Kidney capillary endothelial cell (primary cell): ENCODE data around the gene DNAJA3.
"Not testable (repeated sequence)": the region's sequence is repeated elsewhere in the genome, so short reads cannot be mapped to it uniquely, and the experiment has no call there.

ENCODE experiments used
- DNase-seq: peaks from one replicate; pipeline ENCODE4 v3.0.0-alpha.2; 2018; ENCODE audit warnings: low spot score

DNAJA3 gene

DNA sequence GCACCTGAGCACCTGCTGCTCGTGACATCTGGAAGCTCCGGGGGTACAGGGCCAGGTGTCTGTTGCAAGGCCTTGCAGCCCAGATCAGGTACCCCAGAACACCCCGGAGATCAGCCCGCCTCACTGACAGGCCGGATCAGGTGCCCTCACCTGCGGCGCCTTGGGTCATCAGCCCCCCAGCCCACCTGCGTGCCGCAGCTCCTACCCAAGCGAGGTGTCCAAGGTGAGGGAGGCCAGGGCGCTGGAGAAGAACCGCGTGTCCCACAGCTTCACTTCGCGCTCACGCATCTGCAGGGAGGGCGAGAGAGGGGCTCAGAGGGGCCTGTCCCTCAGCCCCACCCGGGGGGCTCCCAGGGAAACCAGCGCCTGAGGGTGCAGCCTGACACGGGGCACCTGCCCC lies 37.9 kb upstream of the DNAJA3 start:
- no peak for DNase-seq

DNA sequence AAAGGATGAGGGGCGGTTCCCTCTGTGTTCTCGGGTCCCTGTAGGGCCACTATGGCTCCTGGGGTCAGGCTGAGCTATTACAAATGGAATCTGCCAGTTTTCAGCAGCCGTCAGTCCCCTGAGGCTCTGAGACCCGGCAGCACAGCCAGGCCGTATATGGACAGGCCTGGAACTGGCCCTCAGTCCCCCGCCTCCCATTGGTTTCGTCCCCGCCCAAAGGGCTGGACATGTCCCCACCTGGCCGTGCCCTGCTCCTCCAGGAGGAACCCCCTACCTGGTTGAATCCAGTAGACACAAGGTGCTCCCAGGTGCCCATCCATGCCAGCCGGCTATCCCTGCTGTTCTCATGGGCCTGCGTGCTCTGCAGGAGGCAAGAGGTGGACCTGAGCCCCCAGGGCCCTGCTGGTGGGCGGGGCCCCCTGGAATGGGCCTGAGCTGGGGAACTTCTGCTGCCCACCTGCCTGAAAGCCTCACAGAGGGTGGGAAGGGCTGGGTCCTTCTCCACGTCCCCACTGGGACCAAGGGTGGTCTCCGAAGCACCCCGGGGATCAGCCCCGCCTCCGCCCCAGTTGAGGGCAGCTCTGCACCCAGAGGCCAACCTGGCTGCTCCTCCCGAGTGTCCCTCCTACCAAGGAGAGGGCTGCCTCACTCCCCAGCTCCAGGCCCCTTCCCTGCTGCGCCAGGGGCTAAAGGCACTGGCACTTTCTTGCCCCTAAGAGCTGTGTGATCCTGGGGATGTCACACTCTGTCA lies 37.2 kb upstream of the DNAJA3 start:
- no peak for DNase-seq

DNA sequence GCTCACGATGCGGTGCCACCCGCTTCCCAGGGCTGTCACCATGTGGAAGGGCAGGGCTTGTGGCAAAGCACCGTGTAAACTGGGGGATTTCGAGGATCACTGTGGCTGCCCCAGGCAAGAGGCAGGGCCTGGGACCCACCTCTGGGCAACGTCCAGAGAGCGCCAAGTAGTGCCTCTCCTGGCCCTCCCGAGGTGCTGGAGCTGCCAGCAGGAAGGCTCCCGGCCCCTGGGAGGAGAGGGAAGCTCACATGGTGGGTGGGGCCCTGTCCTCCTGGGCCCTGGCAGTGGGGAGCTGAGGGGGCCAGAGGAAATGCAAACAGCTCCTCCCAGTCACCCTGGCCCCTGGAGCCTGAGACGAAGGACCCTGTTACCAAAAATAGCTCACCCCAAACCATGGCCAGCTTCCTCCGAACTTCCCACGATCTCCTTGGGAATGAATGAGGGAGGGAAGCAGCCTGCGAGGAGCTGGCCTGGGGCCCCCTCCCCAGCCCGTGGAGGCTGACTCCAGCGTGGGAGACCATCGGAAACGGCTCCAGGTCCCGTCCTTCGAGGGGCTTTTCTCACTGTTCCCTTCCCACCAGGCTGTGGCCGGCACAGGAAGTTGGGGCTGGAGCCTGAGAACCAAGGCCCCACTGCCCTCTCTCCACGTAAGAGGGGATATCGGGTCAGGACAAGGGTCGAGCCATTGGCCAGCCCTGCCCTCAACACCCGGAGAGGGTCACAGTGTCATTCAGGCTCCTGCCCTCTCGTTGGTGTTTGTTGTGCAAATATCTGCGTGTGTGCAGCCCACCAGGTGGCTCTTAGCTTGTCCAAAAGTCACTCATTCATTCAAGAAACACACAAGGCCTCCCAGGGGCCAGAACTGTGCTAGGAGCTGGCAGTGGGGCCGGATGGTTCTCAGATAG lies 36.4 kb upstream of the DNAJA3 start:
- DNase-seq = no peak

- no peak for DNase-seq
Observed at GRCh38 chr16:4390266-4391260, 35.1 kb upstream of the DNAJA3 start.

DNA sequence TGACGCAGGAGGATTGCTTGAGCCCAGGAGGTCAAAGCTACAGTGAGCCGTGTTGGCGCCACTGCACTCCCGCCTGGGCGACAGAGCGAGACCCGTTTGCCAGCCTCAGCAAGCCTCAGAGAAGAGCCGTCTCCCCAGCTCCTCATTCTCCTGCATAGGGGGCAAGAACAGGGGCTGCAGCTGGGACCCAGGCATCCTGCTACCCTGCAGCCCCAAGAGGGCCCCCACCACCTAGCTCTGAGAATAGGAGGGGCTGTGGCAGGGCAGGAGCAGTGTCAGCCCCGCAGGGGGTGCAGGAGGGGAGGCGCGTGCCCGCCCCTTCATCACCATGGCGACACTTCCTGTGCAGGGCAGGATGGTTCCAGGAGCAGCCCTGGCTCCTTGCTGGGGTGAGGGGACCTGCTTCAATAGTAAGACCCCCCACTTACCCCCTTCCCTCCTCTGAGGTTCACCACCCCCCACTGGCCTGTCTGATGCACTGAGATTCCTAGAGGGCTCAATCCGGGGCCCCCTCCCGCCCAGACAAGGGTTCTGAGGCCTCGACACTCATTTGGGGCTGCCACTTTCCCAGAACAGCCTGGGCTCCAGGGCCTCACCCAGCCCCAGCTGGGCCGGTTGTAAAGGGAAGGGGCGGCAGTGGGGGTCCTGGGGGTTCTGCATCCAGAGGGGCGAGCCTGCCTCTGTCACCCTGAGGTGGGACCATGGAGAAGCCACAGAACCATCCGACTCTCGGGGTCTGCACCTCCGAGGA lies 33.9 kb upstream of the DNAJA3 start:
- DNase-seq = no peak

DNA sequence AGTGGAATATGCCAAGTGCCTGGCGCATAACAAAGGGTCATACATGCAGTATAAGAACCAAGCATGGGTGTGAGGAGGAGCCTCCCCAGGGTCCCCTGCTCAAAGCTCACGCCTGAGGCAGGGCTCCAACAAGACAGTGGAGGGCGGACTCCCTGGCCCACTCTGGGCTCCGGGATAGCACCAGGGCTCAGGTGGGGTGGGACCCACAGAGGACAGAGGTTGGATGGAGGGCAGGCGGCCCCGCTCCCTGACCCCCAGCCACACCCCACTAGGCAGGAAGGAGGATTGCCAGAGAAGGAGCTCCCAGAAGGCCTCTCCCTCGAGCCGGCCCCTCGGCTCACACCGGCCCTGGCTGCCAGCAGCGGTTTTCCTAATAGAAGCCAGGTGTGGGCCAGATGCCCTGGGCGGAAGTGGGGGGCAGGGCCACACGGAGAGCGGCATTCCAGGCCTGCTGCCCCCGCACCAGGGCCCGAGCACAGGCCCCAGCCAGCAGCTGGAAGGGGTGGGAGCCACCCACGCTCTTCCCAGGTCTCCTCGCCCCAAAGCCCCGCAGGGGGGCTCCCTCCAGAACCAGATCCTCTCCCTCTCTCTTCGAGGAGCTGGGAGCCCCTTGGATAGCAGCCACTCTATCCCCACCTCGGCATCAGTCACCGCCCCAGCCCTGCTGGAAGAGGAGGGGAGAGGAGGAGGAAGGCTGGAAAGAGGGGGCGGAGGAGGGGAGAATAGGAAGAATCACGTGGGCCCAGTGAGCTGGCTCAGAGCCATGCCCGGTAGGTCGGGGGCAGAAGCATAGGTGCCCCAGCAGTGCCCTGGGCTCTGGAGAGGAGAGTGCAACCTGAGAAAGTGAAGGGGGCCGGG lies 33.1 kb upstream of the DNAJA3 start:
- DNase-seq = no peak

DNA sequence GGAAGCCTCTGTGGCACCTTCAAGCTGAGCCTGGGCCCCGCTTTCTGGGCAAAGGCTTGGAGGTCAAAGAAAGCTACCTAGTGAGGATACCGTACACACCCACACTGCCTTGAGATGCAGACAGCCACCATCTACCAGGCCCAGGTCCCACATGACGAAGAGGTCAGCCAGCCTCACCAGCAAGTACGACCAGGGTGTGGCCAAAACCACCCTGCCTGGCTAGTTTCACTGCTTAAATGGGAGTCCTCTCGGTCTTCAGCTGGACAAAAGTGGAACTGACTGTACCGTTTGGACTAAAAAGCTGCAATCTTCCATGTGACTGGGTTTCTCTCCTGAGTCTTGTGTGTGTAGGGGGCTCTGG lies 32.4 kb upstream of the DNAJA3 start:
- no peak for DNase-seq

GRCh38 chr16:4393850-4394249 lies 31.8 kb upstream of the DNAJA3 start:
- DNase-seq = not testable (repeated sequence)

DNA sequence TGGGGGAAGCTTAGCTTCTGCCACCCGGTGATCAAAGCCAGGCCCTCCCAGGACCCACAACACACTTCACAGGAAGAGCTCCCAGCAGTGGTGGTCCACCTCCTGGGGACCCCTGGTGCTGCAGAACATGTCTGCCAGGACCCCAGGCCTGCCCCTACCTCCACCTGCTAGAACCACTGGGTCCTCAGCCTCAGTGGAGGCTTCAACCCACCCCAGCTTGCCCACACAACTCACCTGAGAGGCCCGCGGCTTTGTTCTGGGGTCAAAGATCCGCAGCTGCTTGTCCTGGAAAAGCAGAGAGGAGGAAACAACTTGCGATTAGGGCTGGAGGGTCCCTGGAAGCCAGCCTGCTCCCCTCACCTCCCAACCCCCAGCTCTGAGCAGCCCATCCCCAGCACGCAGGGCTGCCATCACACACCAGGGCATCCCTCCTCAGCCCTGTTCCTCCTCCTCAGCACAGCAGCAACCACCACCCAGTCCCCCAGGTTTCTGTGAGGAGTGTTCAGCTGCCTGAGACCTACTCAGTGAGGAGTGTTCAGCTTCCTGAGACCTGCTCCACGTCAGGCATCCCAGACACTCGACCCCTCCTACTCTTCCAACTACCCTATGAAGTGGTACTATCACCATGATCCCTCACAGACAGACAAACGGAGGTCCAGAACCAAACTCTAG lies 30.5 kb upstream of the DNAJA3 start:
- no peak for DNase-seq

DNA sequence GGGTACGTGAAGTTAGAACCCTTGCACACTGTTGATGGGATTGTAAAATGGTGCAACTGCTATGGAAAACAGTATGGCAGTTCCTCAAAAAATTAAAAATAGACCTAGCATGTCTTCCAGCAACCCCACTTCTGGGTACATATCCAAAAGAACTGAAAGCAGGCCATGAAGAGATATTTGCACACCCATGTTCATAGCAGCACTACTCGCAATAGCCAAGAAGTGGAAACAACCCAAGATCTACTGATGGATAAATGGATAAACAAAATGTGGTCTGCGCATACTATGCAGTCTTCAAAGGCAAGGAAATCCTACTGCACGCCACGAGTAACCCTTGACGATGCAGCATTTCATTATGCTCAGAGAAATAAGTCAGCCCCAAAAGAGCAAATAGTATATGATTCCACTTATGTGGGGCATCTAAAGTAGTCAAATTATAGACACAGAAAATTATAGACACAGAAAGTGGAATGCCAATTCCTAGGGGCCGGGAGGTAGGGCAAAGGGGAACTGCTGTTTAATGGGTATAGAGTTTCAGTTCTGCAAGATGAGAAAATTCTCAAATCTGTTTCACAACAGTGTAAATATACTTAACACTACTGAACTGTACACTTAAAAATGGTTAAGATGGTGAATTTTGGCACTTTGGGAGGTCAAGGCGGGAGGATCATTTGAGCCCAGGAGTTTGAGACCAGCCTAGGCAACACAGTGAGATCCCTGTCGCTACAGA lies 26.5 kb upstream of the DNAJA3 start:
- no peak for DNase-seq

DNA sequence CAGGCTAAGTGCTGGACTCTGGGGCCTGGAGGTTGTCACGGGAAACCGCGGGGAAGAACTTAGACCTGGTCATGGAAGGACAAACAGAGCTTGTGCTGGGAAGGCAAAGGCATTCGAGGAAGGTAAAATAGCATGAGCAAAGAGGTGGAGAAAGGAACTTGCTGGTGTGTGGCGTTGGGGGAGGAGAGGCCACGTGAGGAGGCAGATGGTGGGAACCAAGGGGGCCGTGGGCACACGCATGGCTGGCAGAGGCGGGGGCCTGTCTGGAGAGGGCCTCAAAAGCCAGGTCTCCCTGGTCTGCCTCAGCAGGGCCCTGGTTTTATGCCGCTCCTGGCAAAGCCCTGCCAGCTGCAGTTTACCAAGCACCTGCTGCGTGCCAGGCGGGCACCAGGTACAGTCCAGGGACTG lies 24.6 kb upstream of the DNAJA3 start:
- DNase-seq = no peak

DNA sequence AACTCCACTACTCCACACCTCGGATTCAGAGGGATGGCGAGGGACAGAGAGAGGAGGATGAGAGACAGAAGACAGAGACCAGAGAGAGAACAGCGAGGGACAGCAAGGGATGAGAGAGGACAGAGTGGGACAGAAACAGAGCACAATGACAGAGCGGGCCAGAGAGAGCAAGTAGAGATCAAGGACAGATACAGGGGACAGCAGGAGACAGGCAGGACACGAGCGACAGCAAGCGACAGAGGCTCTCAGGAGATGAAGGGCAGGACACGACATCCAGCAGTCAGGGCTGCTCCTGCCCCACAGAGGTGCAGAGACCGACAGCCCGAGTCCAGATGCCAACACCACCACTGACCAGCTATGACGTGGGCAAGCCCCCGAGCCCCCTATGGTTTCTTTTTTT lies 24.2 kb upstream of the DNAJA3 start:
- no peak for DNase-seq

DNA sequence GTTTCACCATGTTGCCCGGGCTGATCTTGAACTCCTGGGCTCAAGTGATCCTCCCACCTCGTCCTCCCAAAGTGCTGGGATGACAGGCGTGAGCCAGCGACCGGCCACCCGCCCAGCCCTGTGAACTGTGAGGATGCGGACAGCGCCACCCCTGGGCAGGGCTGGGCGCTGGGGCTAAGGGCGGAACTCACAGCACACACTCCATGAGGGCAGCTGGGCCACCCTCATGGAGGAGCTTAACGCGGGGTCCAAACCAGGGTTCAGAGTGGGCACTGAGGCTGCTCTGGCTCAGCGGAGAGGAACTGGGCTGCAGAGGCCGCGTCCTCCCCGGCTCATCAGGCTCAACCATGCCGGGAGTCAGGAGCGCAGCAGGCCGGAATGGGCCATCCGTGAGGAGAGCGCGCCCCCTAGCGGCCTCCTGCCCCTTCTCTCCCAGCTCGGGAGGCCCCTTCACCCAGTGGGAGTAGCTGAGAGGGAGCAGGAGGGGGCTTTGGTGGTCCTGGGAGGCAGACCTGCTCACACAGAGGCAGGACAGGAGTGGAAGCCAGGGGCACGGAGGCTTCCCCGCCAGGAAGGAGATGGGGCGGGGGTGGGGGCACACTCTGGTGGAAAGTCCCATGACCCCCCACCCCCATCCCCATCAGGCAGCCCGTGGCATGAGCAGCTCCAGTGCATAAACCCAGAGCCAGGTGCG lies 23.1 kb upstream of the DNAJA3 start:
- peak; percentile 69 for DNase-seq

- DNase-seq = no peak
Observed at GRCh38 chr16:4403133-4403949, 22.3 kb upstream of the DNAJA3 start.

GRCh38 chr16:4404247-4404966 lies 21.3 kb upstream of the DNAJA3 start:
- DNase-seq = peak; percentile 48

DNA sequence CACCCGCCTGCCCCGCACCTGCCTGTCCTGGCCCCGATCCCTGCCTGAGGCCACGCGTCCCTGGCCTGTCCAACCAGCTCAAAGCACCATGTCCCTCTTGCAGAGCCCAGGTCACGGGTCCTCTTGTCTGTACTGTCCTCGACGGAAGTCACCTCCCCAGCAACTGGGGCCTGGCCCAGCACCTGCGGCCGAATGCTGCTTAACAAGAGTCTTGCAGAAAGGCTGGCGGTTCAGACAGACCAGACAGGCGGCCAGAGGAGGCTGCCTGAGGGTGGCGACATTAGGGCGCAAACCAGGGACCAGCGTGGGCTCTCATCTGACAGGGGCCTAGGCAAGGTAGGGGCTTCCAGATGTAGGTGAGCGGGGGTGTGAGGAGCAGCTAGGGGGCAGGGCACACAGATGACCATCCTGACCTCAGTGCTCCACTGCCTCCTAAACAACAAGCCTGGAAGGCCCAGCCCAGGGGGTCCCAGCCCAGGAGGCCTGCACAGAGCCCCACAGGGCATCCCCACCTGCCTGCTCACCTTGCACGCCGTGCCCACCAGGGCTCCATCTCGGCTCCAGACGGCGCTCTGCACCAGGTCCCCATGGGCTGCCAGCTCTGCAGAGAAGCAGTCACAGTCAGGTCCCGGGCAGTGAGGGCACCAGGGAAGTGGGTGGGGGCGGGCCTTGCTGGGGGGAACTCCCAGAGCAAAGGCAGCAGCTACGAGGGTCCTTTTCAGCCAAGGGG lies 20.5 kb upstream of the DNAJA3 start:
- DNase-seq = no peak
